IPS DF 6.9 (cell line): ENCODE measurements around the gene PRPF40B.
"Not testable (repeated sequence)": the region's sequence is repeated elsewhere in the genome, so short reads cannot be mapped to it uniquely, and the experiment has no call there.

Experiments used
- DNase-seq: peaks from one replicate; pipeline ENCODE4 v3.0.0-alpha.2; 2013; ENCODE audit warnings: low read depth, low spot score
- H3K27ac ChIP-seq: one replicate; pipeline ENCODE4 v1.5.1; 2013; ENCODE audit warnings: low read length, control low read depth
- H3K27me3 ChIP-seq: 2 replicates; pipeline ENCODE4 v1.6.1; 2013; ENCODE audit warnings: mild to moderate bottlenecking, low read length; ENCODE audit not compliant: control insufficient read depth, insufficient read depth
- H3K36me3 ChIP-seq: 2 replicates; pipeline ENCODE4 v1.6.1; 2013; ENCODE audit warnings: low read length; ENCODE audit not compliant: control insufficient read depth, insufficient read depth
- H3K4me1 ChIP-seq: 2 replicates; pipeline ENCODE4 v1.6.1; 2013; ENCODE audit warnings: low read length; ENCODE audit not compliant: control insufficient read depth, insufficient read depth
- H3K4me3 ChIP-seq: 2 replicates; pipeline ENCODE4 v1.5.1; 2013; ENCODE audit warnings: mild to moderate bottlenecking, low read length
- H3K9me3 ChIP-seq: 2 replicates; pipeline ENCODE4 v1.6.1; 2013; ENCODE audit warnings: low read length, inconsistent platforms; ENCODE audit not compliant: control insufficient read depth, insufficient read depth
- WGBS: extraction: QIAGEN DNeasy Blood & Tissue Kit; methylation state at CpG from one replicate; pipeline ENCODE4 v1.1.7; 2013; ENCODE audit warnings: mixed read lengths, missing lambda C conversion rate; ENCODE audit not compliant: insufficient read length, insufficient coverage; 5-methylcytosine and 5-hydroxymethylcytosine counted together

The PRPF40B gene

GRCh38 chr12:49610785-49611184 lies 12.6 kb upstream of the PRPF40B start:
- H3K9me3 ChIP-seq, H3K4me3 ChIP-seq, DNase-seq, H3K27ac ChIP-seq, H3K4me1 ChIP-seq, H3K36me3 ChIP-seq, H3K27me3 ChIP-seq: not testable (repeated sequence)
- no CpG with 5 or more reads among the region's 4 CpGs for WGBS

- Histone ChIP-seq H3K27me3 (no peaks in the 10 kb centered on the region), H3K27ac (no peak overlapping the region), H3K36me3 (no peaks in the 10 kb centered on the region), H3K4me1 (no peaks in the 10 kb centered on the region), H3K4me3 (no peak overlapping the region), H3K9me3 (no peaks in the 10 kb centered on the region)
- no peak for DNase-seq
These were observed 11.2 kb upstream of the PRPF40B start for GRCh38 chr12:49612210-49612609.

GRCh38 chr12:49615725-49616124 lies 7.6 kb upstream of the PRPF40B start:
- Histone ChIP-seq H3K27me3 (no peaks in the 10 kb centered on the region), H3K4me1 (no peaks in the 10 kb centered on the region), H3K4me3 (no peak overlapping the region), H3K27ac (no peak overlapping the region), H3K9me3 (no peaks in the 10 kb centered on the region), H3K36me3 (no peaks in the 10 kb centered on the region)
- no peak for DNase-seq
- WGBS: no CpG with 5 or more reads among the region's 7 CpGs

- no peak overlapping the region for H3K27ac ChIP-seq
- no peak overlapping the region for H3K4me3 ChIP-seq
- WGBS: no CpG with 5 or more reads among the region's 5 CpGs
- no peak for DNase-seq
- H3K27me3 ChIP-seq: no peaks in the 10 kb centered on the region
- no peaks in the 10 kb centered on the region for H3K36me3 ChIP-seq
- H3K4me1 ChIP-seq: no peaks in the 10 kb centered on the region
- H3K9me3 ChIP-seq: no peaks in the 10 kb centered on the region
These were observed 6.7 kb upstream of the PRPF40B start for GRCh38 chr12:49616533-49617219.

- H3K9me3 ChIP-seq: no peaks in the 10 kb centered on the region
- WGBS: no CpG with 5 or more reads among the region's 1 CpG
- H3K27me3 ChIP-seq: no peaks in the 10 kb centered on the region
- no peak overlapping the region for H3K27ac ChIP-seq
- no peak overlapping the region for H3K4me3 ChIP-seq
- no peaks in the 10 kb centered on the region for H3K36me3 ChIP-seq
- no peaks in the 10 kb centered on the region for H3K4me1 ChIP-seq
- no peak for DNase-seq
These were observed 4.8 kb upstream of the PRPF40B start for GRCh38 chr12:49618576-49618975.

- no peak for DNase-seq
- no peaks in the 10 kb centered on the region for H3K9me3 ChIP-seq
These were observed 4.1 kb upstream of the PRPF40B start for GRCh38 chr12:49619286-49619685.

GRCh38 chr12:49621651-49622500 lies 1.5 kb upstream of the PRPF40B start:
- DNase-seq: no peak
- no peaks in the 10 kb centered on the region; the same call in 1 of the 2 replicates for H3K4me1 ChIP-seq
- H3K27ac ChIP-seq: no peak overlapping the region
- no peaks in the 10 kb centered on the region for H3K27me3 ChIP-seq
- H3K4me3 ChIP-seq: no peak overlapping the region; the same call in 1 of the 2 replicates
- H3K36me3 ChIP-seq: no peaks in the 10 kb centered on the region
- H3K9me3 ChIP-seq: no peaks in the 10 kb centered on the region
- no CpG with 5 or more reads among the region's 33 CpGs for WGBS

More at GRCh38 chr12:49619286-49619685, 4.1 kb upstream of the PRPF40B start:
- Histone ChIP-seq H3K36me3 (no peaks in the 10 kb centered on the region), H3K4me1 (no peaks in the 10 kb centered on the region; the same call in 1 of the 2 replicates), H3K4me3 (no peak overlapping the region), H3K27me3 (no peaks in the 10 kb centered on the region), H3K27ac (no peak overlapping the region)
- WGBS: no CpG with 5 or more reads among the region's 3 CpGs

- DNase-seq: no peak
- no CpG with 5 or more reads among the region's 22 CpGs for WGBS
- Histone ChIP-seq H3K4me3 (peak overlapping the region; percentile 72; the same call in 1 of the 2 replicates), H3K9me3 (no peaks in the 10 kb centered on the region), H3K27ac (no peak overlapping the region), H3K4me1 (no peaks in the 10 kb centered on the region; the same call in 1 of the 2 replicates), H3K27me3 (no peaks in the 10 kb centered on the region), H3K36me3 (no peaks in the 10 kb centered on the region)
These were observed 740 bp upstream of the PRPF40B start for GRCh38 chr12:49622501-49623141.

GRCh38 chr12:49624921-49625577 lies 1.7 kb downstream of the PRPF40B start:
- no peak for DNase-seq
- H3K27ac ChIP-seq: no peak overlapping the region
- H3K36me3 ChIP-seq: no peaks in the 10 kb centered on the region
- no CpG with 5 or more reads among the region's 4 CpGs for WGBS
- no peaks in the 10 kb centered on the region for H3K9me3 ChIP-seq
- no peak overlapping the region for H3K4me3 ChIP-seq
- no peaks in the 10 kb centered on the region for H3K27me3 ChIP-seq
- H3K4me1 ChIP-seq: no peaks in the 10 kb centered on the region; the same call in 1 of the 2 replicates

- no peaks in the 10 kb centered on the region for H3K27me3 ChIP-seq
- no peaks in the 10 kb centered on the region for H3K9me3 ChIP-seq
- H3K27ac ChIP-seq: no peak overlapping the region
- H3K4me1 ChIP-seq: no peaks in the 10 kb centered on the region; the same call in 1 of the 2 replicates
- no peaks in the 10 kb centered on the region for H3K36me3 ChIP-seq
- no peak for DNase-seq
- no peak overlapping the region for H3K4me3 ChIP-seq
- no CpG with 5 or more reads among the region's 6 CpGs for WGBS
These were observed 2.9 kb downstream of the PRPF40B start for GRCh38 chr12:49626169-49626835.
